ENCODE data around the gene PITRM1.
"Not testable (repeated sequence)": the region's sequence is repeated elsewhere in the genome, so short reads cannot be mapped to it uniquely, and the experiment has no call there.

Gene PITRM1, protein sequence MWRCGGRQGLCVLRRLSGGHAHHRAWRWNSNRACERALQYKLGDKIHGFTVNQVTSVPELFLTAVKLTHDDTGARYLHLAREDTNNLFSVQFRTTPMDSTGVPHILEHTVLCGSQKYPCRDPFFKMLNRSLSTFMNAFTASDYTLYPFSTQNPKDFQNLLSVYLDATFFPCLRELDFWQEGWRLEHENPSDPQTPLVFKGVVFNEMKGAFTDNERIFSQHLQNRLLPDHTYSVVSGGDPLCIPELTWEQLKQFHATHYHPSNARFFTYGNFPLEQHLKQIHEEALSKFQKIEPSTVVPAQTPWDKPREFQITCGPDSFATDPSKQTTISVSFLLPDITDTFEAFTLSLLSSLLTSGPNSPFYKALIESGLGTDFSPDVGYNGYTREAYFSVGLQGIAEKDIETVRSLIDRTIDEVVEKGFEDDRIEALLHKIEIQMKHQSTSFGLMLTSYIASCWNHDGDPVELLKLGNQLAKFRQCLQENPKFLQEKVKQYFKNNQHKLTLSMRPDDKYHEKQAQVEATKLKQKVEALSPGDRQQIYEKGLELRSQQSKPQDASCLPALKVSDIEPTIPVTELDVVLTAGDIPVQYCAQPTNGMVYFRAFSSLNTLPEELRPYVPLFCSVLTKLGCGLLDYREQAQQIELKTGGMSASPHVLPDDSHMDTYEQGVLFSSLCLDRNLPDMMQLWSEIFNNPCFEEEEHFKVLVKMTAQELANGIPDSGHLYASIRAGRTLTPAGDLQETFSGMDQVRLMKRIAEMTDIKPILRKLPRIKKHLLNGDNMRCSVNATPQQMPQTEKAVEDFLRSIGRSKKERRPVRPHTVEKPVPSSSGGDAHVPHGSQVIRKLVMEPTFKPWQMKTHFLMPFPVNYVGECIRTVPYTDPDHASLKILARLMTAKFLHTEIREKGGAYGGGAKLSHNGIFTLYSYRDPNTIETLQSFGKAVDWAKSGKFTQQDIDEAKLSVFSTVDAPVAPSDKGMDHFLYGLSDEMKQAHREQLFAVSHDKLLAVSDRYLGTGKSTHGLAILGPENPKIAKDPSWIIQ

DNA sequence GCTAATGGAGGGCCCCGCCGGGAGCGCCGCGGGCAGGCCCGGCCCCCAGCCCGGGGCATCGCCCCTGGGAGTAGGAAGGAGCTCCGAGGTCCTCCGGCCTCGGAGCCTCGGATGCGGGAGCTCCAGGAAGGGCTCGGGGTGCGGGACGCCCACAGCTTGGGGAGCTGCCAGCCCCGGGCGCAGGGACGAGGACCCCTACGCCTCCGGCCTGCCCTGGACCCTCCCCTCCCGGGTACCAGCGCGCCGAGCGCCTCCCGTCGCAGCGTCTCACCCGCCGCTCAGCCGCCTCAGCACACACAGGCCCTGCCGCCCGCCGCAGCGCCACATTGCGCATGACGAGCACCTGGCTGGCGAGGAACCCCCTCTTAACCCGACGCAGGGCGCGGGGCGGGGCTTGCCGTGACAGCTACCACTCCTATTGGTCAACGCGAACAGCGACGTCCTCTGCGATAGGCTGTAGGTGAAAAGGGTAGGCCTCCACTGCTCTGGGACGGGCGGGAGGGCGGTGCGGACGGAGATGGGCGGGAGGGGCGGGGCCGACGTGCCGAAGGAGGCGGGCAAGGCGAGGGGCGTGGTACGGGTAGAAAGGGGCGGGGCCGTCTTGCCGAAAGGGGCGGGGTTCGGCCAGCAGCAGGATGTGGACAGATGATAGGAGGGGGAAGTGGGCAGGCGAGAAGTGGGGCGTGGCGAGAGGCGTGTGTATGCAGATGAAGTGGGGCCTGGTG lies at the start of gene PITRM1:
TSS of gene PITRM1 (minus strand) at position 337 of the 725 bp plus-strand sequence. CDS start at position 327, 10 bp downstream.
- DNase-seq, result peak; percentile 100

DNA sequence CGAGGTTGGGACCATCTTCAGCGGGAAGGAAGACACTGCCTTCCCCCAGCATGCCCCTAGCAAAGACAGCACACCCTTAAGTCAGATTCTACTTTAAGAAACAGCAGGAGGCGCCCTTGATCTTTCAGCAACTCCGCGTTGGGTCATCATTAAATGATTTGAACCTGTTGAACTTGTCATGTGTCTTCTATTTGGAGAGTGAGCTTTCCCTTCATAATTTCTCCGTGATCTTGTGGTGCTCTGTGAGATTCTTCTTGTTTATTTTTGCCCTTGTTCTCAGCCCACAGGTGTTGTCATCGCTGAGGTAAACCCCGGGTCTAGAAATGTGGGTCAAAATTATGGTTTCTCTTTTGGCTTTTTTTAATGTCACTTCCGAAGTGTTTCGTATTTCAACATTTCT lies 49.5 kb upstream of the PITRM1 start:
- DNase-seq, result no peak

DNA sequence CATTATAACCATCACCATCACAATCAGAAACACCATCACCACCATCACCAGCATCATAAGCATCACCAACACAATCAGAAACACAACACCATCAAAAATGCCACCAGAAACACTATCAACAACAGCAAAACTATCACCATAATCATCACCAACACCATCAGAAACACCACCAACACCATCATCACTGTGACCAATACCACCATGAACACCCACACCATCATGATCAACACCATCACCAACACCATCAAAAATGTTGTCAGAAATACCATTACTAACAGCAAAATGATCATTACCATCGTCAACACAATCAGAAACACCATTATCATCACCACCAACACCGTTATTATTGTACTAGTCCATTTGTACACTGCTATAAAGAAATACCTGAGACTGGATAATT lies 49.0 kb upstream of the PITRM1 start:
- not testable (repeated sequence) for DNase-seq

DNA sequence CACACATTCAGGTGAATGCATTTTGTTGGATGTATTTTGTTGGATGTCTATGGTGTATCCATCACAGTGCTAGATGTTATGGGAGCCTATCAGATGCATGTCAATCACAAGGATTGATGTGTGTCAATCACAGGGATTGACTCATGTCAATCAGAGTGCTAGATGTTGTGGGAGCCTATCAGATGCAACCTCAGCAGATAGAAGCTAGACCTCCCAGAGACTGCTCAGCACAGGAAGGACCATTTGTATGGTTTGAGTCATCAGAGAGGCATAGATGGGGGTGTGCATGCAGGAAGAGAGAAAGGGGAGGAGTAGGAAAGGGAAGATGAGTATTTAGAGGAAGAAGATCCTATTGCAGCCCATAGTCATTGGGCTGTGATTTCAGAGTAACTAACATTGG lies 48.3 kb upstream of the PITRM1 start:
- DNase-seq, result no peak

DNA sequence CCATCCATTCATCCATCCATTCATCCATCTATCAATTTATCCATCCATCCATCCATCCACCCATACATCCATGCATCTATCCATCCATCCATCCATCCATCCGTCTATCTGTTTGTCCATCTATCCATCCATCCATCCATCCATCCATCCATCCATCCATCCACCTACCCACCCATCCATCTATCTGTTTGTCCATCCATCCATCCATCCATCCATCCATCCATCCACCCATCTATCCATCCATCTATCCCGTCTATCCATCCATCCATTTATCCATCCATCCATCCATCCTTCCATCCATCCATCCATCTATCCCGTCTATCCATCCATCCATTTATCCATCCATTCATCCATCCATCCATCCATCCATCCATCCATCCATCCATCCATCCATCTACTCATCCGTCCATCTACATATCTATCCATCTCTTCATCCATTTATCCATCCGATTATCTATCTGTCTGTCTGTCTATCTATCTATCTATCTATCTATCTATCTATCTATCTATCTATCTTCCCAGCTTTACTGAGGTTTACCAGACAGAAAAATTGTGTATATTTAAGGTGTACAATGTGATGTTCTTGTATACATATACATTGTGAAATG lies 46.5 kb upstream of the PITRM1 start:
- DNase-seq, result not testable (repeated sequence)

DNA sequence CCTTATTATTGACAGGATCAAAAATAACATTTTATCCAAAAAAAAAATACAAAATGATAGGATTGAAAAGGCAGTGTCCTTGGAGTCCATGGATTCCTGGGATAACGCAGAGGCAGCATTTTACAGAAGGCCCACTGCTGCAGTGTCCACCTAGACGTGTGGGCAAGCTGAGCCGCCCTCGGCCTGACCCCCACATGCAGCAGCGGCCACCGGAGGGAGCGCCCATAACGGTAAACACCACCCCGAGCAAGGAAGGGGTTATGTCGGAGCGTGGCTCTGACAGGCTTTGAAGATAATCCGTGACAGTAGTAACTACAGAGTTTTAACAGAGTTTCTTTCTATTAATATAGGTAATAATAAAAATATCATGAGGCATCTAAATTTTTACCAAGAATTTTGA lies 45.3 kb upstream of the PITRM1 start:
- no peak for DNase-seq

DNA sequence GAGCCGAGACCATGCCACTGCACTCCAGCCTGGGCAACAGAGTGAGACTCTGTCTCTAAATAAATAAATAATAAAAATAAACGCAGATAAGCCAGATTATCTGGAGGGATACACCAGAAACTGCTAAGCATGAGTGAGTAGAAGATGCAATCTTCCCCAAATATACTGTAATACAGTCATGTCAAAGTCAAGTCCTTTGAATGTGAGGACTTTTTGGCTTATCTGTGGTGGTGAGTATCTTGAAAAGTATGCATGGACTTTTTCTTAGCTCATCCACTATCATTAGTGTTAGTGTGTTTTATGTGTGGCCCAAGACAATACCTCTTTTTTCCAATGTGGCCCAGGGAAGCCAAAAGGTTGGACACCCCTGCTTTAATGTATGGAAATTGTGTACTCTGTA lies 44.7 kb upstream of the PITRM1 start:
- no peak for DNase-seq

DNA sequence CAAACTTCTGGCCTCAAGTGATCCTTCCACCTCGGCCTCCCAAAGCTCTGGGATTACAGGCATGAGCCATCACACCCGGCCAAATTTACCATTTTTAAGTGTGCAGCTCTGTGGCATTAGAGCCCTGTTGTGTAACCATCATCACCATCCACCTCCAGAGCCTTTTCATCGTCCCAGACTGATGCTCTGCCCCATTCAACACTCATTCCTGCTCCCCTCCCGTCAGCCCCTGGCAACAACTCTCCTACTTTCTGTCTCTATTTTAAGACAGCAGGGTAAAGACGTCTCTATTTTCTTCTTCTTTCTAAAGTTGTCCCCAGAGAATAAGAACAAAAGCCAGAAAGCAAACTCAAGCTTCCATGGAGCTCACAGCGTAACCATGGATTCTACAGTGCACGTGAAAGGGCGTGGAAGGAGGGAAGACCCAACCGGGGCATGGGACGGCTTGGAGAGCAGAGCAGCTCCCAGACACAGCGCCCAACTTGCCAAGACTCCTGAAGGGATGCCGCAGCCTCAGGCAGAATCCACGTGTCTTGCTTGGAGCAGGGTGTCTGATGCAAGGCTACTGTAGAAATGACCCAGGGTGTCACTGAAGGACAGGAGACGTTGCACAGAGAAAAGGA lies 42.7 kb upstream of the PITRM1 start:
- DNase-seq, result no peak

DNA sequence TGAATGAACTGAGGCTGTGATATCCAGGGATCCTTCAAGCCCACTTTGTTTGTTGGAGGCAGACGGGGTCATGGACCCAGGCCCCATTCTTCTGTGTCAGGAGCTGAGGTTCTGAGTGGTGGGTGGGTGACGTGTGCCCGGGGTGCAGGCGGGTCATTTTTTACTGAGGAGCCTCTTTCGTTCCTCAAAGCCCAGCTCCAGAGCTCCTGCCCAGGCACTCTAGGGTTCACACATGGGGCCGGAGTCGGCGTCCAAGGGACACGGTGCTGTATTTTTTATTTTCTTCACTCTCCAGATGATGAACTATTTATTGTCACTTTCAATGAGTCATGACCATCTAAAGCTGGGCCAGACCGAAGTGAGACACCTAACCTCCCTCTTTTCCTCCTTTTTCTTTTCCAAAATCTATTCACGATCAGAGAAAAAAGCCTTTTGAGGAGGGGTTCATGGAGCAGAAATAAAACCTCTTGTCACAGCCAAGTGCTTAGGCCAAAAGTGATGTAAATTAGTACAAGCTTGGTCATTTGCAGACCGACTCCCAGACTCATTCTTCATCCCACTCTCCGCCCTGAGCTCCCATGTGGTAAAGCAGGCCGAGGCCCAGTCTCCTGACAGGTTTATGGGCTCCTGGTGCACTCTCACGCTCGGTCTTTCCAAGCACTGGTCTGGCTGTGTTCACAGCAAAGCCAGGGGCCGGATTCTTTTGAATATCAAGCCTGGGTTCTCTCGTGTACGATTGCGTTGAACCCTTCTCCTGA lies 41.4 kb upstream of the PITRM1 start:
- no peak for DNase-seq

DNA sequence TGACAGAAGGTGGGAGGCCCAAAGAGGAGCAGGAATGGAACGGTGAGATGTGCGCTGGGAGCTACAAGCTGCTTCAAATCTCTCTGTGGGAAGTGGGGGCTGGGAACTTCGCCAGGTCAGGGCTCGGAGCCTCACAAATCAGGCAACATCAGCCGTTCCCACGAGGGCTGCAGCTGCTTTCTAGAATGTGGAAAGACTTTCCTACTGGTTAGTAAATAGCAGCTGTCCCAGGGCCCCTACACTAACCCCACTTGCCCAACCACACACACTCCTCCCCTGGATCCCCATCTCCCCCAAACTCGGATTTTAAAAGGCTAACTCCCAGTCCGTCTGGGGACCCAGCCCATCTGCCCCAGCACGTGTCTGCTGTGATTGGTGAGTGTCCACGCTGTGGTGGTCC lies 40.6 kb upstream of the PITRM1 start:
- DNase-seq, result no peak

DNA sequence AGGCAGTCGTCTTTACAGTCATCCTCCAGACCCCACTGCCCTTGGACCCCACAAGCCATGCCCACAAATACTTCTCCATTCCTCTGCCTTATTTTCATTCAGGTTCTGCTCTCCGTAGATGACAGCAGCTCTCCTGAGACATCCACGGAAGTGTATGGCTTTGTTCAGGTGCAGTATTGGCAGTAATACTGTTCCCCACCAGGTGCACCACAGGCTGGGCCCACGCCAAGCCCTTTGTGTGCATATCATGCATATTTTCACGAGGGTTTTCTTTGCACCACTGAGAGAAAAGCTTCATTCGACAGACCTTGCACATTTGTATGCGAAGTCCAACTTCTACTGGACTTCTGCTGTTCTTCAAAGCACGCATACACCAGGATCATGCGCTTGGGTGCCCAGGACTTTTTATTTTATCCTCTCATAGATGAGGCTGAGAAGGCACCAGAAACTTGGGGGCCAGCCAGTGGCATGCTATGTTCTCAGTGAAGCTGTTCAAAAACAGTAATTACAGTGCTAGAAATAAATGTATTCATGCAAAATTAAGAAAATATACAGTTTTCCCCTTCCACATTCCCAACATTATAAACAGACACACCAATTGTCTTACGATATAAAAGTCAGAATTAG lies 37.8 kb upstream of the PITRM1 start:
- no peak for DNase-seq

DNA sequence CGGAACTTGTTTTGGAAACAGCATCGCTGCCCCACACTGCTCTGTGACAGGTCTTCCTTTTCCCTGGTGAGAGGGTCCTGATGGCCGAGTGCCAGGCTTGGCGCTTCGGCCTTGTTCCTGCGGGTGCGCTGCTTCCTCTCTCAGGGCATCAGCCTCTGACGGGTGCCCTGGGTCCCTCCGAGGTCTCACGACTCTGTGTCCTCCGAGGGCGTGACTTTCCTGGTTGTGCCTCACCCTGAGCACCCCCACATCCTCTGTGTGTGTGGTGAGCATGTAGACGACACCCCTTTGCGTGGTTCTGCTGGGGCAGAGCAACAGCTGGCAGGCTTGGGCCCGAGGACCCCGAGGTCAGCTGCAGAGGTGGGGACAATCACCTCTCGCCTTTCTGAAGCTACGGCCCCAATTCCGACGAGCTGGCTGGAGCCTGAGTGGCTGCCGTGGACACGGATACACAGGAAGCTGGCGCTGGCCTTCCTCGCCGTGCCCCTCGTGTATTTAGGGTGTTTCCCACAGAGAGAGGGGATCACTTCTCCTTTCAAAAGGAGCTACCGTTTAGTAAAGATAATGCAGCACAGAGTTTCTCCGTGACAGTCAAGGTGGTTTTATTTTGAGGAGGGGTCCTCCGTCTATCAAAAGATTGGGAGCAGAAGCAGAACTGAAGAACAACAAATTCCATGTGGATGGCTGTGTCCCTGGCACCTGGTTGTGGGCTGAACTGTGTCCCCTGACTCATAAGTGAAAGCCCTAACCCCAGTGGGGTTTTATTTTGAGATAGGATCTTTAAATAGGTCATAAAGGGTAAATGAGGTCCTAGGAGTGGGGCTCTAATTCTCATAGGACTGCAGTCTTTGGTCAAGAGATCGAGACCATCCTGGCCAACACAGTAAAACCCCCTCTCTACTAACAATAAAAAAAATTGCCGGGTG lies 36.2 kb upstream of the PITRM1 start:
- DNase-seq, result no peak

DNA sequence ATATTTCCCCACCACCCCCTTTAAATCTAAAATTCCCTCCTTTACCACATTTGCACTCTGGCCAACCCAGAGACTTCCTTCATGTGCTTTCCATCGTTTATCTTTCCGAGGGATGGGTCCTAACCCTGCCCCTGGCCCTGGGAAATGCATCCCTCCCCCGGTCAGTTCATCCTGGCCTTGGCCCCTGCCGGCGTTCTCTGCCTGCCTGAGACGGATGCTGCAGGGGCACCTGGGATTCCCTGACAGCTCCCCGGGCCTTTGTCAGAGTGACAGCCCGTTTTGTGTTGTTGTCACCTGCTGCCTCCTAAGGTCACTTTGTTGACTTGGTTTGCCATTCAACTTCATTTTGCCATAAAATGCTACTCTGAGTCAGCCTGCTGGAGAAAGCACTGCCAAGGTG lies 34.8 kb upstream of the PITRM1 start:
- no peak for DNase-seq

DNA sequence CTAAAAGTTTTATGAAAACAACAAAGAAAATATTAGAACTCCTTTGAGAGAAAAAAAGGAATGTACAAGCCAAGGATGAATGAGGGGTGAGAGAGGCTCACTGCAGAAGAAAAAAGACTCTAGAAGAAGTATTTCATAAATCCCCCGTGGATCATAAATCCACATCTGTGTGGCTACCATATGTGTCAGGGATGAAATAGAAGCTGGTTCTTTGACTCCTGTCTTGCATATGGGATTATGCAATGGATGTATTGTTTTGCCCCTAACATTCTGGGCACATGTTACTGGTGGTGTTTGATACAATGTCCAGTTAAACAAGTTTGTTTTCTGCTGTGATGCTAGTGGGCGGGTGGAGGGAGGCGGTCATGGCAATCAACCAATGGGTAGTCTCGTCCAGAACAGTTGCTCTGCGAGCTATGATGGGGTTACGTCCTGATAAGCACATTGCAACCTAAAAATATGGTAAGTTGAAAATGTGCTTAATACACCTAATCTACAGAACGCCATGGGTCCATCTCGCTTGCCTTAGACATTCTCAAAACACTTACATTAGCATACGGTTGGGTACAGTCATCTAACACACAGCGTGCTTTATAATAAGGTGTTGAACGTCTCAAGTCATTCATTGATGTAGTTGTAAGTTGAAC lies 34.1 kb upstream of the PITRM1 start:
- DNase-seq, result no peak

DNA sequence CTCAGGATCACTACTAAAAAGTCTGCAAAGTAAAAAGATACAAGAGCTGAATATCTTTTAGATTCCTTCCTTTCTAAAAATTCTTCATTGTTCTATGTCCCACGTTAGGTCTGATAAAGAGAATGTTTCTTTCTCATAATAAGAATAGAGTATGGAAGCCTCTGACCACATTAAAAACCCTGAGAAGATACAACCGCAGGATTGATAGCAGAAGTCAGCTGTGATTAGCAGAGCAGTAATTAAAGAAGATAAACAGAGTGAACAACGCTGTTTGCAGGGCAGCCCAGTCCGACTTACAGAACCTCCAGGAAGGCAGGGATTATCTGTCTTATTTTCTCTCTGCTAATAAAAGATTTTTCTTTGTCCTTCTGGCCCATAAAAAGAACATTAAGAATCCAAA lies 31.4 kb upstream of the PITRM1 start:
- DNase-seq, result no peak

DNA sequence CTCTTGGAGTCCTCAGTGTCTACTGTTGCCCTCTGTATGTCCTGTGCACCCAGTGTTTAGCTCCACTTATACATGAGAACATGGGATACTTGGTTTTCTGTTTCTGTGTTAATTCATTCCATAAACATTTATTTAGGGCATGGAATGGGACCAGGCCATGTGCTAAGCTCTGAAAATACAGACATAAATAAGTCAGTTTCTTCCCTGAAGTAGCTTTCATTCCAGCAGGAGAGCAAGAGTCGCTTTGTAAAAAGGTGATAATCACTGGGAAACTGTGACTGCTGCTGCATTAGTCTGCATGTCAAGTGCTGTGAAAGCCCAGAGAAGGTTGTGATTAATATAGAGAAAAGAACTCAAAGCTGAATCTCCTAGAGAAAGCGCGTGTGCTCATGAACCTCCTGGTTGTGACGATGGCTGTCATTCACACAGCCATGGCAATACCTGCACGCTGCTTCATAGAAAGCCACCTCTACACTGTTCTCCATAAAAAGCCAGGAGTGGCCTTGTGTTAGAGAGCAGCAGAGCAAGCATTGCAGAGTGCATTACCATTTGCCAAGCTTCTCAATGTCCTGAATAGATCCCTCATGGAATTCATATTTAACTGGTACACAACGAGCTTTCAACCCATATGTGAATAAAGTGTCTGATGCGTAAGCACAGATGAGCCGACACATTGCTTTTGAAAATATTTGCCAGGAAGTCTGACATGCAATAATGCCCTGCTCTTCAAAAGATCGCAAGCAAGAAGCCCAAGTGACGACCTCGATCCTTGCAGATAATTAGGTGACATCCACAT lies 30.6 kb upstream of the PITRM1 start:
- DNase-seq, result no peak

DNA sequence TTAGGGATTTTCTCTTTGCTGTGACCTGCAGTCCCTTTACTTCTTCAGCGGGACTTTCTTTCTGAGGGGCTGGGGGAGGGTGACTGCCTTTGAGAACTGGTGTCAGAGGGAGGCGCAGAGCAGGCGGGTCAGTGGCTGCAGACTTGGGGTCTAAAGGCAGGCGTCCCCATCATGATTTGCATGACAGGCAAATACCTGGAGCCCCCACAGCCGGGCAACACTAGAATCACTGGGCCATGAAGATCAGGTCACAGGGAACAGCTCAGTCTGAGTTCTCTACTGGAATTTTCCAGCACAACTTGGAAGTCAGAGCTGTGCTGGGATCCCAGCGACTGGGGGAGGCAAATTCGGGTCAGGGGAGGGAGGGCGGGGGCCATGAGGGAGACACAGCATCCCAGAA lies 29.2 kb upstream of the PITRM1 start:
- no peak for DNase-seq

DNA sequence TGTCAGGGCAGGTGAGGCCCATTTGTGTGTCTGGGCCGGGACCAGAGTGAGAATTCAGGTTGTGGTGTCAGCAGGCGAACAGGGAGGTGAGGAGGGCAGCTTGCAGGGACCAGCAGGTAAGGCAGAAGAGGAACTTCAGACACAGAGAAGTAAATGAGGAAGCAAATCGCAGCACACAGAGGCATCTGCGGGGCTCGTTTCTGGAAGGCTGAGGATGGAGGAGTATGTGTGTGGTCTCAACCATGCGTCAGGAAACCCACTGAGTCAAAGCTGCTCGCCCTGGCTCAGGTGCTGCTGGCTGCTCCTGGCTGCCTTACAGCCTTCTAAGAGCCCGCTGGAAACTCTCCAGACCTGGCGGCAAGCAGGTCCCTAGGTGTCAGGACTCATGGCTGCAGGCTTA lies 26.9 kb upstream of the PITRM1 start:
- DNase-seq, result no peak
